HUES6 (cell line): ENCODE measurements around the gene PTP4A2.

Experiments used
- H3K27ac ChIP-seq: 2 replicates; pipeline ENCODE4 v1.7.0; 2013; ENCODE audit warnings: low read depth, mild to moderate bottlenecking, low read length, inconsistent platforms
- H3K27me3 ChIP-seq: 2 replicates; pipeline ENCODE4 v1.6.1; 2013; ENCODE audit warnings: low read length; ENCODE audit not compliant: control insufficient read depth, insufficient read depth
- H3K36me3 ChIP-seq: 2 replicates; pipeline ENCODE4 v1.6.1; 2013; ENCODE audit warnings: low read length; ENCODE audit not compliant: control insufficient read depth, insufficient read depth
- H3K4me1 ChIP-seq: 2 replicates; pipeline ENCODE4 v1.6.1; 2013; ENCODE audit warnings: low read length; ENCODE audit not compliant: control insufficient read depth, insufficient read depth
- H3K4me3 ChIP-seq: 2 replicates; pipeline ENCODE4 v1.5.1; 2013; ENCODE audit warnings: low read depth, low read length
- H3K9ac ChIP-seq: one replicate; pipeline ENCODE4 v1.6.1; 2013; ENCODE audit warnings: mild to moderate bottlenecking, low read length
- H3K9me3 ChIP-seq: 2 replicates; pipeline ENCODE4 v1.6.1; 2013; ENCODE audit warnings: low read depth, low read length; ENCODE audit not compliant: control insufficient read depth, insufficient read depth

The PTP4A2 gene

DNA sequence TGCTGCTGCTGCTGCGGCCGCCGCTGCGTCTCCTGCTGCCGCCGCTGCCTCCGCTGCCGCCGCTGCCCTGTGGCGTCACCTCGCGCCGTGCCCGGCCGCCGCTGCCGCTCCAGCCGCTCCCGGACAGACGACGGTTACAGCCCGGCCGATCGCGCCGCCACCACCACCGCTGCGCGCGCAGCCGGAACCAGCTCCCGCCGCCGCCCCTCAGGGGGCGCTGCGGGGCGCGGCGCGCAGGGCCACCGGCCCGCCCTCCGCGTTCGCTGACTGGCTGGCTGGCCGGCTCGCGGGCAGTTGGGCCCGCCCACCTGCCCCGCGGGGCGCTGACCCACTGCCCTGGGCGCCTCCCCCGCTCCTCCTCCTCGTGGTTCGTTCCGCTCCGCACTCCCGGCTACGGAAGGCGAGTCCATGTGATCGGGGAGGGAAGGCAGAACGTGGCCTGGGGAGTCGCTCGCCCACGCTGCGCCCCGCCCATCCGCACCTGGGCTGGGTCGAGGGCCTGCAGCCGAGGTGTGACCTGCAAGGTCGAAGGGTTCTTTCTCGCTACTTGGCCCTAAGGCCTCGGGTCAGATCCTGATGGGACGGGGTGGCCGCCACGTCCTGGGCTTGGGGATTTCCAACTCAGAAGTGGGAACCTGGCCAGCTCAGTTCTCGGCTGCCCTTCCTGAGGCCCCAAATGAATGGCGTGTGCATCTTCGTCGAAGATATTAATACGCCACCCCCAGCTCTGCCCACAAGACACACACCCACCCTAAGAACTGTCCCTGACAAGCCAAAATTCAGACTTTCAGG is at the start of gene PTP4A2:
PTP4A2 (minus strand) TSS at position 185 of the 792 bp plus-strand sequence. CDS start 19,303 bp downstream, outside the sequence.
- H3K9ac ChIP-seq = peak within 1 kb of the TSS; percentile 74
- no peak within 1 kb of the TSS; the same call in 1 of the 2 replicates for H3K27ac ChIP-seq
- H3K9me3 ChIP-seq = no peaks in the 10 kb centered on the region
- H3K4me1 ChIP-seq = peaks cover 37% of the 10 kb centered on the region
- no peaks in the 10 kb centered on the region for H3K27me3 ChIP-seq
- no peaks in the 10 kb centered on the region for H3K36me3 ChIP-seq
- peak within 1 kb of the TSS; percentile 74 for H3K4me3 ChIP-seq

DNA sequence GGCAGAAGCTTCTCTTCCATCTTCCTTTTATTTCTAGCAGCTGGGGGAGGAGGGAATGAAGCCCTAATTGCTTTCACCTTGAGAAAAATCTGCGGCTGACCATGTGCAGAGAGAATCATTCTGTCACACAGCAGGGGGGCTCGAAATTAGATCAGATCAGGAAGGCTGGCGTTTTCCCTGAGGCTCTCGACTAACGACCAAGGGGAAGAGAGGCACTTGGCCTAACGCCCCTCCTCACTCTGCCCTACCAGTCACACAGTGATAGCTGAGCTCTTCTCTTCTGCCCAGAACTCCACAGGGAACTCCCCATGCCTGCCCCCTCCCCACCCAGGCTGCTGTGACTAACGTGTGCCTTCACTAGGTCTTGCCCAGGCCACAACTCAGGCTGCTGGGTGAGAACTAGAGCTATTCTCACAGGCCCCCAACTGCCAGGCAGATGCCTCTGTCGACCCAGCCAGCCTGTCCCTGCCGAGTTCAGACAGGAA is 49.0 kb upstream of the PTP4A2 start:
- Histone ChIP-seq H3K9me3 (no peaks in the 10 kb centered on the region), H3K4me3 (no peak overlapping the region), H3K36me3 (no peaks in the 10 kb centered on the region), H3K9ac (no peak overlapping the region), H3K27me3 (no peaks in the 10 kb centered on the region), H3K4me1 (peaks cover 19% of the 10 kb centered on the region), H3K27ac (no peak overlapping the region)

DNA sequence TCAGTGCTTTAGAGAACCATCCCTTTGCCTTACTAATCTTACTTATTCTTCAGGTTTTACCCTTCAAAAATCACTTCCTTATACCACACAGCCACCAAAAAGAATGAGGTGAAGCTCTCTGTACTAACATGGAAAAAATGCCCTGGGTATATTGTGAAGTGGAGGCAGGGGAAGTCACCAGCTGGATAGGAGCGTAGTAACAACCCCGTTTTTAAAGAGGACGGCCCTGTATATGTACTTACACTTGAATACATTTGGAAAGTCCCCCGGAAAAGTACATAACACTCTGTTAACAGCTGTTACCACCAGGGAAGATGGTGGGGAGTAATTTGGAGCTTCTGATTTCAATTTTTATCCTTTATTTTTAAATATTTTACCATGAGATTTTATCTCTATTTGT is 47.3 kb upstream of the PTP4A2 start:
- Histone ChIP-seq H3K9me3 (no peaks in the 10 kb centered on the region), H3K4me1 (peaks cover 25% of the 10 kb centered on the region), H3K4me3 (no peak overlapping the region), H3K36me3 (no peaks in the 10 kb centered on the region), H3K27me3 (no peaks in the 10 kb centered on the region), H3K9ac (no peak overlapping the region), H3K27ac (no peak overlapping the region)

- Histone ChIP-seq H3K9ac (no peak overlapping the region), H3K4me3 (no peak overlapping the region), H3K27ac (no peak overlapping the region)
These were observed 46.5 kb upstream of the PTP4A2 start for GRCh38 chr1:31984419-31985347.

GRCh38 chr1:31981972-31982371 is 43.8 kb upstream of the PTP4A2 start:
- Histone ChIP-seq H3K9ac (no peak overlapping the region), H3K27ac (no peak overlapping the region), H3K9me3 (no peaks in the 10 kb centered on the region), H3K4me1 (peaks cover 19% of the 10 kb centered on the region; the same call in 1 of the 2 replicates), H3K36me3 (no peaks in the 10 kb centered on the region), H3K27me3 (no peaks in the 10 kb centered on the region), H3K4me3 (no peak overlapping the region)

More at GRCh38 chr1:31984419-31985347, 46.5 kb upstream of the PTP4A2 start:
- Histone ChIP-seq H3K9me3 (no peaks in the 10 kb centered on the region), H3K27me3 (no peaks in the 10 kb centered on the region), H3K36me3 (no peaks in the 10 kb centered on the region), H3K4me1 (peaks cover 25% of the 10 kb centered on the region)

DNA sequence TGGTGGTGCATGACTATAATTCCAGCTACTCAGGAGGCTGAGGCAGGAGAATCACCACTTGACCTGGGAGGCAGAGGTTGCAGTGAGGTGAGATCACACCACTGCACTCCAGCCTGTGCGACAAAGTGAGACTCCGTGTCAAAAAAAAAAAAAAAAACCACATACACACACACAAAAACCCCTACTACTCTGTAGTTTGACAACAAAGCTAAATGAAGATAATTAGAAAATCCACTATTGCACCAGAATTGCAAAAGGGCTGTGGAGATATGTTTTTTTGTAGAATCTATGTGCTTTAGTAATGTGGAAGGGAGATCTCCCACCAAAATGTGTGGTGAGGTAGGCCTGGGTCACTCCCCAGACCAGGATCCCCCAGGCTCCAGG is 43.3 kb upstream of the PTP4A2 start:
- peaks cover 14% of the 10 kb centered on the region; the same call in 1 of the 2 replicates for H3K4me1 ChIP-seq
- no peaks in the 10 kb centered on the region for H3K9me3 ChIP-seq
- H3K36me3 ChIP-seq = no peaks in the 10 kb centered on the region
- H3K4me3 ChIP-seq = no peak overlapping the region
- H3K27me3 ChIP-seq = no peaks in the 10 kb centered on the region
- H3K27ac ChIP-seq = no peak overlapping the region
- no peak overlapping the region for H3K9ac ChIP-seq

DNA sequence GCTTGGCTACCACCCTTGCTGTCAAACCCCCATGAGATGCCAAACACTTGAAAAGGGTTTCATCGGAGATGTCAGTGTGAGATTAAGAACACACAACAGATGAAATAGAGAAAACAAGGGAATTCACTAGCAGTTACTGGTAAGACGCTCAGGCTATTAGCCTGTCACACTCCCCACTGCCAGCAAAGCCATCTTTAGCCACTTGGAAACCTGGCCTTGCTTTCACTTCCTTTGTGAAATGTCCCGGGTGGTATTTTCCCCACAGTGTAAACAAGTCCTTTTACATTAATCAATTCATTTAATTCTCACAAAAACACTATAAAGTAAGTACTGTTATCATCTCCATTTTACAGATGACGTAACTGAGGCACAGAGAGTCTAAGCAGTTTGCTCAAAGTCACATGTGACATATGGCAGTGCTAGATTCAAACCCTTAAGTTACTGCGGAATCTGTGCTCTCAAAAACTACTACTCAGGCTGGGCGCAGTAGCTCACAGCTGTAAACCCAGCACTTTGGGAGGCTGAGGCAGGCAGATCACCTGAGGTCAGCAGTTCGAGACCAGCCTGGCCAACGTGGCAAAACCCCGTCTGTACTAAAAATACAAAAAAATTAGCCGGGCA is 42.8 kb upstream of the PTP4A2 start:
- no peaks in the 10 kb centered on the region for H3K27me3 ChIP-seq
- H3K9me3 ChIP-seq = no peaks in the 10 kb centered on the region
- H3K27ac ChIP-seq = no peak overlapping the region
- no peak overlapping the region for H3K4me3 ChIP-seq
- H3K36me3 ChIP-seq = no peaks in the 10 kb centered on the region
- H3K4me1 ChIP-seq = peaks cover 14% of the 10 kb centered on the region; the same call in 1 of the 2 replicates
- no peak overlapping the region for H3K9ac ChIP-seq

DNA sequence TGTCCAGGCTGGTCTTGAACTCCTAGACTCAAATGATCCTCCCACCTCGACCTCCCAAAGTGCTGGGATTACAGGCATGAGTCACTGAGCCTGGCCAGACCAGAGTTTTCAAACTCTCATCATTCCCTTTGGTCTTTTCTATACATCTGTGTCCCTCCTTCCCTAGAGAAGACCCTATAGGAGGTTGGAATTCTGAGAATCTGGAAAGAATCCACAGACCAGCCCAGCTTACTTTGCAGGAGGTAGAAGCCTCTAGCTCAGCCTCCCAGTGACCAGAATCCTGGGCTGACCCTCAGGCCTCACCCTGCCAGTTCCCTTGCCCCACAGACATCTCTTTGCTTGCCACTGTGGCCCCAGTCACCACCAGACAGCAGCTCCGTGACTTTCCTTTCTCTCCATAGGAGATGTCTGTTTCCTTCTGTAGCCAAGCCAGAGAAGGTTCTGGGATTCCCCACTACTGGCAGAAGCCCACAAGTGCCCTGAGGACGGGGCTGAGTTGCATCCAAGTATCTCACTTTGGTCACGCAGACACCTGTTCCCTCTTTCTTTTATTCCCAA is 40.8 kb upstream of the PTP4A2 start:
- no peak overlapping the region for H3K4me3 ChIP-seq
- no peaks in the 10 kb centered on the region for H3K9me3 ChIP-seq
- H3K9ac ChIP-seq = no peak overlapping the region
- H3K27me3 ChIP-seq = no peaks in the 10 kb centered on the region
- no peaks in the 10 kb centered on the region for H3K36me3 ChIP-seq
- H3K27ac ChIP-seq = no peak overlapping the region
- H3K4me1 ChIP-seq = peaks cover 9% of the 10 kb centered on the region; the same call in 1 of the 2 replicates

- Histone ChIP-seq H3K27me3 (no peaks in the 10 kb centered on the region; the same call in 1 of the 2 replicates), H3K9me3 (no peaks in the 10 kb centered on the region), H3K4me1 (peaks cover 9% of the 10 kb centered on the region; the same call in 1 of the 2 replicates), H3K27ac (no peak overlapping the region), H3K36me3 (no peaks in the 10 kb centered on the region), H3K9ac (no peak overlapping the region), H3K4me3 (no peak overlapping the region)
These were observed 39.4 kb upstream of the PTP4A2 start for GRCh38 chr1:31977385-31978131.

GRCh38 chr1:31976401-31976800 is 38.2 kb upstream of the PTP4A2 start:
- Histone ChIP-seq H3K4me3 (no peak overlapping the region), H3K27ac (no peak overlapping the region), H3K9me3 (no peaks in the 10 kb centered on the region)

More at GRCh38 chr1:31976401-31976800, 38.2 kb upstream of the PTP4A2 start:
- H3K27me3 ChIP-seq = no peaks in the 10 kb centered on the region; the same call in 1 of the 2 replicates
- no peaks in the 10 kb centered on the region for H3K36me3 ChIP-seq
- H3K9ac ChIP-seq = no peak overlapping the region
- H3K4me1 ChIP-seq = peaks cover 3% of the 10 kb centered on the region; the same call in 1 of the 2 replicates
